Superior temporal gyrus (tissue), 1 donor: ENCODE results near the gene TTYH2.
"Not testable (repeated sequence)": the region's sequence is repeated elsewhere in the genome, so short reads cannot be mapped to it uniquely, and the experiment has no call there.

Experiments used
- DNase-seq: peaks from one replicate; pipeline ENCODE4 v3.0.0-alpha.2; 2016; ENCODE audit errors: extremely low spot score

The TTYH2 gene

DNA sequence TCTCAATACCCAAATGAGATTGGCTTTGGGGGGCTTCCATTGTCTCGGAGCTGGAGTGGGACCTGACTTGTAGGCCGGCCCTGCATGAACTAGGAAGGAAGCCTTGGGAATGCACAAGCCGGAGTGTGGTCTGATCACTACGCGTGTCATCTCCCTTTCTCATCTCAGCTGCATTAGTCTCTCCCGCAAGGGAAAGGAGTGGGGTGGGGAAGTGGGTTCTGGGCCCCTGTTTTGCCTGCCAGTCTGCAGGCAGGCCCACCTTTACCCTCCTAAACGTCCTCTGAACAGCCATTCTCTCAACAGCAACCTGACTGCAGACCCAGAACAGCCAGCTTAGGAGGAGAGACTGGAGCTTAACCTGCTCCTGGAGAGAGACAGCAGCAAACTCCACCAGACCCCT is 49.2 kb downstream of the TTYH2 start:
- DNase-seq, result no peak

DNA sequence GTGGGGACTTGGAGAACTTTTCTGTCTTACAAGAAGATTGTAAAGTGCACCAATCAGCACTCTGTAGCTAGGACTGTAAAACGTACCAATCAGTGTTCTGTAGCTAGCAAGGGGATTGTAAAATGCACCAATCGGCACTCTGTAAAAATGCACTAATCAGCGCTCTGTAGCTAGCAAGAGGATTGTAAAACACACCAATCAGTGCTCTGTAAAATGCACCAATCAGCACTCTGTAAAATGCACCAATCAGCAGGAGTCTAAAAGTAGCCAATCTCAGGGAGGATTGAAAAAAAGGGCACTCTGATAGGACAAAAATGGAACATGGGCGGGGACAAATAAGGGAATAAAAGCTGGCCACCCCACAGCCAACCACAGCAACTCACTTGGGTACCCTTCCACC is 53.7 kb downstream of the TTYH2 start:
- not testable (repeated sequence) for DNase-seq

DNA sequence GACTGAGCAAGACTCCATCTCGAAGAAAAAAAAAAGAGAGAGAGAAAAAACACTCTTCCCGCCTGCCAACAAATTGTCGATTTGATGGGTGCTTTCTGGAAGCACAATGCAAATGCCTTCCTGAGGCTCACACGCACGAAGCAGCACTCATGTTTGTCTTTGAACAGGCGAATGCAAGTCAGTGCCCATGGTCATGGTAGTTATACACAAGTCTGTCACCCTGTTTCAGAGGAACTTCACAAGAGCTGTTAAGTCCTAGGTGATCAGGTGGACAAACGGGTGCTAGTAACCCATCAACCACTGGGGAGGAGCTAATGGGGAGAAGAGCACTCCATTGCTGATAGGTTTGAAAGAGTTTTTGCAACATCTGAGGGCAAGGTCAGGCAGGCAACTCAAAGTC is 54.2 kb downstream of the TTYH2 start:
- no peak for DNase-seq

DNA sequence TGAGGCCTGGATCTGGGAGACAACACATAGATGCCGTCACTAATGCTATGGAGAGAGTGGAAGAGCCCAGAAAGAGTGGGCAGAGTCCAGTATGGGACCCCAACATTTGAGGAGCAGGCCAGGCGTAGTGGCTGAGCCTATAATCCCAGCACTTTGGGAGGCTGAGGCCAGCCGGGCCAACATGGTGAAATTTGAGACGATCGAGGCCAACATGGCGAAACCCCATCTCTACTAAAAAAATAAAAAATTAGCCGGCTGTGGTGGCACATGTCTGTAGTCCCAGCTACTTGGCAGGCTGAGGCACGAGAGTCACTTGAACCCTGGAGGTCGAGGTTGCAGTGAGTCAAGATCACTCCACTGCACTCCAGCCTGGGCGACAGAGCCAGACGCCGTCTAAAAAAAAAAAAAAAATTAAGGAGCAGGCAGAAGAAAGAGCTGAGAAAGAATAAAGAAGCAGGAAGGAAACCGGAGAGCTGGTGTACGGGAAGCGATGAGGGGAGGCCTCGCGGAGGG is 54.7 kb downstream of the TTYH2 start:
- no peak for DNase-seq

DNA sequence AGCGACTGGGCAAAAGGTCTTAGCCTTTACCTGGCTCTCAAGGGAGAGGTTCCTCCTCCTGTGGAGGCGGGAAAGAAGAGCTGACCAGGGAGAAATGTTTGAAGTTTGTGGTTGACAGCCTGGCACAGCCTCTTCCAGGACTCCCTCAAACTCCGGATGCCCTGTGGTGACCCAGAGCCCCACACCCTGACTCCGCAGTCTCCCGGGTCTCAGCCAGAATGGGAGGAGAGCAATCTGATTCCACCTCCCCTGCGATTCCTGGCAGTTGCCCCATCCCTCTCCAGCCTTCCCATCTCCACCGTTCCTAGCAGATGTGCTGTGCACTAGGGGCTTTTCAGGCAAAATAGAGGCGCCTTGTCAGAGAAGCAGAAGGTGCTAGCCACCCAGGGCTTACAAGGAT is 55.2 kb downstream of the TTYH2 start:
- no peak for DNase-seq

DNA sequence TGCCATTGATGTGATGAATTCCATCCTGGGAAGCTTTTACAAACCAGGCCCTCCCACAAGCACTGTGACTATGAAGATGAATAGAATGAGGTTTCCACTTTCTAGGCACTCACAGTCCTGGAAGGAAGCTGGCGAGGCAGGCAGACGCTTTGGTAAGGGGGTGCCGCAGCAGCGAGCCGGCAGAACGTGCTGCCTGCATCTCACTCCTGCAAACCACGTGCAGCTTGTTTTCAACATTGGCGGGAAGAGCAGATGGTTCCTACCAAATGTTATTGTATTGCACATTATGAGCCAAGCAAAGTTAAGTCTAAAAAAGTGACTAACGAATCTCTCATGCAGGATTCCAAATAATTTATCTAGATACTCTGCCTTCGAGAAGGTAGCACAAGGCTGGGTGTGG is 57.0 kb downstream of the TTYH2 start:
- peak; percentile 57 for DNase-seq

DNA sequence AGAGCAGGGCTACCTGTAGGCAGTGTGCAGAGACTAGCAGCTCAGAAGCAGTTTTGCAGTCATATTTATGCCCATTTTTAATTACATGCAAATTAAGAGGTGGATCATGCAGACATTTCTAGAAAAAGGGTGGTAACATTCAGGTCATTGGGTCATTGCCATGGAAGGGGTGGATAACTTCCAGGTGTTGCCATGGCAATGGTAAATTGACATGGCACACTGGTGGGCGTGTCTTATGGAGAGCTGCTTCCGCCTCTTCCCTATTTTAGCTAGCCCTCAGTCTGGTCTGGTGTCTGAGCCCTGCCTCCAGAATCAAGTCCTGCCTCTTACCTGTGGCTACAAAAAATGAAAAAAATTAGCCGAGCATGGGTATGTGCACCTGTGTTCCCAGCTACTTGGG is 57.9 kb downstream of the TTYH2 start:
- DNase-seq, result no peak

DNA sequence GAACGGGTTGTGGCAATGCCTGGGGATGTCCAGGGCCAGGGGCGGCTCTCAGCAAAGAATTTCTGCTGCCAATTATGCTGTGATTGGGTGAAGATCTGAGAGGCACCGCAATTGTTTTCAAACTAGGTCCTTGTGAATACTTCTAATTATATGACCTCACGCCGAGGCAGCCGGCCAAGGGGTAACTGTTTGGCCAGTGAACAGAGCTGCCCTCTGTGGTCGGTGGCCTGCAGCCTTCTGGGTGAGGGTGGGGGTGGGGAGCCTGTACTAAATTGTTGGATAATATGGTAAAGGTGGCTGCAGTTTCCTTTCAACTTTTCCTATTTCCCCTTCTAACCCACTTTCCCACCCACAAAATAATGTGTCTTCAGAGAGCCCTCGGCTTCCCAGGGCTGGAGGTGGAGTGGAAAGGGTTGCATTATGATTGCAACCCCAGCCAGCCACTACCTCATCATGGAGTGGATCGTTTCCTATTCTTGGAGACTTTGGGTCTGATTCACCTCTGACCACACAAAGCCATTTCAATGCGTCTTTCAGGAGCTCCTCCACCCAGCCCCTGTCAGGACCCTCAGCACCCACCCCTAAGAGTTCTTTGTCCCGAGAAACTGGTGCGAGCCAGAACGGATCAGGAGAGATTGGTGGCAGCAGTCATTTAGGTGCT is 58.7 kb downstream of the TTYH2 start:
- DNase-seq, result peak; percentile 94

DNA sequence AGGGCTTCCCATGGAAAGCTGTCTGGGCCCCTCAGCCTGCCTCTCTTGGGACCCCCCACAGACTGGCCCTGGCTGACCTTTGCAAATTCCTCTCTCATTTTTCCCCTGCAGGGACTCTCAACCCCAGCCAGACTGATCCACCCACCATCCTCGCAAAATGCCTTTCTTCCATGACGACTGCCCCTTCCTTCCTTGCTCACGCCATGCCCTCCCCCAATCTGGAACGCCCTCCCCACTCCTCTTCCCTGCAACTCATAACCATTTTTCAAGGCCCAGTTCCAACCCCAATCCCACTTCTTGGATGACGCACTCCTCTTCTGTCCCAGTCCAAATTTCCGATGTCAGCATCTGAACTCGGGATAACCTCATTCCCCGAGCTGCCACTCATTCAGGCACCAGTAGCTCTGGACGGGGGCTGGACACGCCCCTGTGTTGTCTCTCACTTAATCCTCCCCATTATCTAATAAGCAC is 59.4 kb downstream of the TTYH2 start:
- DNase-seq, result no peak

DNA sequence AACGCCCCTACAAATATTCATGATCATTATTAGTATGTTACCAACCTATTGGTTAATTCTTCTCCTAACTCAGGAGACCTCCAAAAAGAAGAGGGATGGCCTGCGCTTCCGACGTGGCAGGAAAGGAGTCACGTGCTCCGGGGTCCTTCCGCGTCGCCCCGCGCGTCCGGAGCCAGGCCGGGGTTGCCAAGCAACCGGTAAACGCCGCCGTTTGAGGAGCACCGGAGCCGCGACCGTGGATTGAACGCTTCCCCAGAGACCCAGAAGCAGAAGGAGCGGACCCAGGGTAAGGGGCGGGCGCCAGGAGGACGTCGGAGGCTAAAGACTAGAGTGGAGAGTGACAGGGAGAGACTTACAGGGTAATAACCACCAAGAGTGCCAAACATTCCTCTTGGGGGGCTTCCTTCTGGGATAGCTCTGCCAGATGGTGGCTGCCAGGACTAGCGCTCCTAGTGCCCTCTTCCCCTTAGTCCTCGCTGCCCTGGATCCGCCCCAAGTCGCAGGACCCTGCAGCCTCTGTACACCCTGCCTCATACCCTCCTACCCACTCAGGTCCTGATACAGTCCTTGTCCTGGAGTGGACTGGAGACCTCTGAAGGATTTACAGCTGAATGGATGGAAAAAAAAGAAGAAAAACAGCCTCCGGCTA is 60.8 kb downstream of the TTYH2 start, which contains the start of gene DNAI2:
TSS of gene DNAI2 (plus strand) at position 175 of the 649 bp plus-strand sequence. CDS start 7,584 bp downstream, outside the sequence.
- no peak for DNase-seq

DNA sequence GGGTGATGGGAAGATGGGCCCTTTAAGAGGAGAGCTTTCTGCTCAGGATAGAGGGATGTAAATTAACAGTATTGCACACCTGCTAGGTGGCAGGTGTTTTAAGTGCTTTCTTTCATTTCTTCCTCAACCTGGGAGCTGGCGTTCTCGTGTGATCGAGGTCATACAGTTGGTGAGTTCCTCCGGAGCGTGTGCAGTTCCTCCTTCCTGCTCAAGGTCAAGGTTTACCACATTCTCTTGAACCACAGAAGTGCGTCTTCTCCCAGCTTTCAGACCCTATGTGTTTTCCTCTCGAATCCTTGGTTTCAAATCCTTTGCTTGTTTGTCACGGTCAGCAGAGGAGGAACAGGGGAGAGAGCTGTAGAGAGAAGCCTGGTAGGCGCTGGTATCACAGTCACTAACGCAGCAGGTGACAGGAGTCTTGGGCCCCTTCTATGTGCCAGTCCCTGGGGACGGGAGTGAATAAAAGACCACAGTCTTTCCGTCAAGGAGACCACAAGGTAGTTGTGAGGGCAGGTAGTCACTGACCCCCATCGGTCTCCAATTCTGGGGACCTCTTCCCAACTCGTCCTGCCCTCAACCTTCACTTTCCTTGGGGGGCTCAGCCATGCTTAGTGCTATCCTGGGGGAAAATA is 61.5 kb downstream of the TTYH2 start:
- DNase-seq, result no peak

DNA sequence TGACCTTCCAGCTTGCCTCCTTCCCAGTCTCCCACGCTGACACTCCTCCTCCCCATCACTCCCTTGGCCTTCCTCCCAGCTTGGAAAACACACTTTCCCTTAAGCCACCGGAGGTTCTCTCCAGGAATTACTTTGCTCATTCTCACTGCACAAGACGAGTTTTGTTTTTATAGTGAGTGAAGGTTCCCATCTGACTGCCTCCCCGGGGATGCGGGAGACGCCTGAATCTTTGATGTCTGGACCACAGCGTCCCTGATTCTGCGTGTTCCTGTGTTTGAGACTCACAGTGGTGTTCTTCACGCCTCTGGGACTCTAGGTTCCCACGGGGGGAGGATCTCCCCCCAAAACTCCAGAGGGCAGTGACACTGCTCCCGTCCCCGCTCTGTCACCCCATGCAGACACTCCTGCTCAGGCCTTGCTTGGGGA is 62.7 kb downstream of the TTYH2 start:
- peak; percentile 53 for DNase-seq

DNA sequence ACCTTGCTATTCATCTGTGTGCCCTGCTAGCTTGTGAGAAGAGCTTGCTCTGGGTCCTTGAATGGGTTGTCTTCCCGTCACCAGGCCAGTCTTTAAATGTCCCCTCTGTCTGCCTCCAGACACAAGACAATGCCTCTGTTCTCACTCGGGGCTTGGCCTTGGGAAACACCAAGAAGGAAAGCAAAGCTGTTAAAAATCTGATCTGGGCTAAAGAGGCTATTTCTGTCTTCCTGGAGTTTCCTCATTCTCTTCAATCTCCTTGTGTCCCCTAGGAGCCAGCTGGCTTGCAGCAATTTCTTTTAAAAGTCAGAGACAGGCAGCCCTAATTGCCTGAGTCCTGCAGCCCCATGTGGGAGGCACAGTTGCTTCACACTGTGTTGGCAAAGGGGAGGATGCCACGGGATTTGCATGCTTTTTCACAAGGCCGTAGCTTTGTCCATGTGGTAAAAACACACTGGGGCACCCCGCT is 63.2 kb downstream of the TTYH2 start:
- peak; percentile 71 for DNase-seq

DNA sequence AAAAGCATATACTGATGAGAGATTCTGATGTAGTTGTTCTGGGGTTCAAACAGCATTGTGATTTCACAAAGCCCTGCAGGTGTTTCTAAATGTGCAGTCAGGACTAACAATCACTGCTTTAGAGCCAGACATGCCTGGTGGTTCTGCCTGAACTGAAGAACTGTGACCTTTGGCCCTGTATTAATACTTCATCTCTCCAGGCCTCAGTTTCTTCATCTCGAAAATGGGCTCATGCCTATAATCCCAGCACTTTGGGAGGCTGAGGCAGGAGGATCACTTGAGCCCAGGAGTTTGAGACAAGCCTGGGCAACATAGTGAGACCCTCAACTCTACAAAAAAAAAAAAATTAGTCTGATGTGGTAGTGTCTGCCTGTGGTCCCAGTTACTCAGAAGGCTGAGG is 64.6 kb downstream of the TTYH2 start:
- DNase-seq, result no peak

DNA sequence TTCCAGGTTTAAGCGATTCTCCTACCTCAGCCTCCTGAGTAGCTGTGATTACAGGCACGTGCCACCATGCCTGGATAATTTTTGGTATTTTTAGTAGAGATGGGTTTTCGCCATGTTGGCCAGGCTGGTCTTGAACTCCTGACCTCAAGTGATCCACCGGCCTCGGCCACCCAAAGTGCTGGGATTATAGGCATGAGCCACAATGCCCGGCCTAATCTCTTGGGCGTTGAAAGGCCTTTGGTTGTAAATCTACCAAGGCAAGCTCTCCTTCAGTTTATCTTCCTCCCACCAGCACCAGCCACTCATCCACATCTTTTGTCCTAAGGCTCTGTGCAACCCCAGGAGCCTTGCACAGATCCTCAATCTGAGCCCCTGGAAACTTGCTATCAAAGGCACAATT is 66.2 kb downstream of the TTYH2 start:
- DNase-seq, result not testable (repeated sequence)

DNA sequence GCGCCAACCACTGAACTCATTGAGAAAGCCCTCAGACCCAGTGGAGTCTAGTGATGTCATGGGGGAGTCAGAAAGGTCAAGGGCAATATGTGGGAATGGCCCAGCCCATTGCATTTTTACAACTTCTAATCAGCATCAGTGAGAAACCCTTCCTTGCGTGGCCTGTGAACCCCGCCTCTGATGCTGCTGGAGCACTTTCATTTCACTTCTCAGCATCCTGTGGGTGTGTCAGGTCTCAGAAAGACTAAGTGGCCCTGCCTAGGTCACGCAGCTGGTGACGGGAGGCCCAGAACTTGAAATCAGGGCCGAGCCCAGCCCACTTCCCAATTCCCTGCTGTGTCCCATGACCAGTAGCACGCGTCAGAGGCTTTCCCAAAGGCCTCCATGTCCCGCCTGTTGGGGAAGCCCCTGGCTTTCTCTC is 66.7 kb downstream of the TTYH2 start:
- no peak for DNase-seq

DNA sequence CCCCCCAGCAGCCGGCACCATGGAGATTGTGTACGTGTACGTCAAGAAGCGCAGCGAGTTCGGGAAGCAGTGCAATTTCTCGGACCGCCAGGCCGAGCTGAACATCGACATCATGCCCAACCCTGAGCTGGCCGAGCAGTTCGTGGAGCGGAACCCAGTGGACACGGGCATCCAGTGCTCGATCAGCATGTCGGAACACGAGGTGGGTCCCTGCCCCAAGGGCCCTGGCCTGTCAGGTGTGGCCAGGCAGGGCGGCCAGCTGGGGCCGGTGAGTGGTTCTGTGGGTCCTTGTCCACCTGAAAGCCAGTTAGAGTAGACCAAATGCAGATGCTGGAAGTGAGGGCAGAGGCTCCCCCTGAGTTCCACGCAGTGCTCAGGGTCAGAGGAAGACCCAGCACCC is 68.4 kb downstream of the TTYH2 start:
- DNase-seq, result no peak

DNA sequence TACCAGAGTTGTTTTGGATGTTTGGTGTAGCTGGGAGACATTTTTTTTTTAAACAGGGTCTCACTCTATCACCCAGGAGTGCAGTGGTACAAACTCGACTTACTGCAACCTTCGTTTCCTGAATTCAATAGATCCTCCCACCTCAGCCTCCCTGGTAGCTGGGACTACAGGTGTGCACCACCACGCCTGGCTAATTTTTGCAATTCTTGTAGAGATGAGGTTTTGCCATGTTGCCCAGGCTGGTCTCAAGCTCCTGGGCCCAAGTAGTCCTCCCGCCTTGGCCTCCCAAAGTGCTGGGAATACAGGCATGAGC is 68.9 kb downstream of the TTYH2 start:
- not testable (repeated sequence) for DNase-seq

DNA sequence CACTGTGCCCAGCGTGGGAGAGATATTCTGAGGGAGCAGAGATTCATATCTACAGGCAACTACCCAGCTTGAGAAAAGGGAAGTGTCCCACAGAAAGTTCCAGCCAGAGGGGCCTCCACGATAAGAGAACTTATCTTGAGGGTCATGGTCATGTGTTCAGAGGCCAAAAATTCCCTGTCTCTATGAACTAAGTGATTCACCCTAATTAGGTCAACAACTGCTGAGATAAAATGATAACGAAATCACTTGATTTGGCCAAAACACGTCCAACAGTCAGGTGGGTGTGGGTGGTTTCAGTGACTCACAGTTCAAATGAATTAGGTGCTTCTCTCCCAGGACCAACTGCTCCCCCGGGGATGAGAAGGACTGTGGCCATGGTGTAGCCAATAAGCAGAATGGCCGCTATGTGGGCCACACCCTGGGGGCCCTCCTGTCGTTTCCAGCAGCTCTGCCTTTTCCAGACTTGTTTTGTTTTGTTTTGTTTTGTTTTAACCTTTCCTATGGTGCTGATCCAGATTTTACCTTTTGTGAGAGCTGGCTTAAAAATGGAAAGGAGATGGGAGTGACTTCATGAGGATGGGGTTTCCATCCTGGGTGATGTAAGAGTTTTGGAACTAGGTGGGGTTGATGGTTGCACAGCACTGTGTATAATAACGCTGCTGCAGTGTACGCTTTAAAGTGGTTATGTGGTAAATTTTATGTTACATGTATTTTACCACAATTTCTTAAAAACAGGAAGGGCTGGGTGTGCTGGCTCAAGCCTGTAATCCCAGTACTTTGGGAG is 69.4 kb downstream of the TTYH2 start:
- no peak for DNase-seq

DNA sequence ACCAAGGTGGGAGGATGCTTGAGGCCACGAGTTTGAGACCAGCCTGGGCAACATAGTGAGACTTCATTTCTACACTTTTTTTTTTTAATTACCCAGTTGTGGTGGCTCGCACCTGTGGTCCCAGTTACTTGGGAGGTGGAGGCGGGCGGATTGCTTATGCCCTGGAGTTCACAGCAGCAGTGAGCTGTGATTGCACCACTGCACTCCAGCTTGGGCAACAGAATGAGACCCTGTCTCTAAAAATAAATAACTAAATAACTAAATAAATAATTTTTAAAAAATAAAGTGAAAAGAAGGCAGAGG is 70.0 kb downstream of the TTYH2 start:
- no peak for DNase-seq

DNA sequence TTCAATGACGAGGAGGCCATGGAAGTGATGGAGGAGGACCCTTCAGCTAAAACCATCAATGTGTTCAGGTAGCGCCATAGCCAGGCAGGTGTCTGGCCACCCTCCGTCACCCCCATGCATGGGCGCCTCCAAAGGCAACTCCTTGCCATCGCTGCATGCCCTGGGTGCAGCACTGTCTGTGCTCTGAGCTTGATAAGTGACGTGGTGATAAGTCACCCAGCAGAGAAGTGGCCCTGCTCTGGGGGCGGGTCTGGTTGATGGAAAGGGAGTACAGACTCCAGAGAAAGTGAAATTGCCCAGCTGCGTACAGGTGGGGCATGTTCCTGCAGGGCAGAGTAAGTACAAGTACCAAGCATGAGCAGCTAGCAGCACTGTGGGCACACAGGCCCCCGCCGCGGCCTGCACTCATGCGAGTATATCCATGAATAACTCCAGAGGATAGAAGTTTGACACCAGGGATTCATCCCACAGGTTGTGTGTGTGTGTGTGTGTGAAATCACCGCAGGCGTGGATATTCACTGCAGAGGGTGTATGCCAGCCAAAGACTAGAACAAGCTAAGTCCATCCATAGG is 73.7 kb downstream of the TTYH2 start:
- DNase-seq, result no peak

DNA sequence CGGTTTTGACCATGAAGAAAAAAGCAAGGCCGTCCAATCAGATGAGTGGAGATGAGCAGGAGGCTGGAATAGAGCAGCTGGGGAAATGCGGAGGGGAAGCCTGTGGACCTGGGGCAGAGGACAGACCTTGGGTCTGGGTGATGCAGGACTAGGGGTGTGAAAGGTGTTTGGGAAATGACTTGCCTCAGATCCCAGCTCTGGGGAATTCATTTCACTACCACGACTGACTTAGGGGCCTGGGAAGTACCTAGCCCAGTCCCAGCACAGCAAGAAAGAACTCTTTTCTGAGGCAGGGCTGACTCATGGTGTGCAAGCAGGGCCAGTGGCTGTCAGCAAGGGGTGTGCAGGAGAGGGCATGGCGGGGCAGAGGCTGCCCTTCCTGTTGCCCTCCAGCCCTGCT is 75.4 kb downstream of the TTYH2 start:
- no peak for DNase-seq
